Mesenchymal stem cell (in vitro differentiated cells and primary cell): ENCODE measurements around the gene IFIT5.
"Not testable (repeated sequence)": the region's sequence is repeated elsewhere in the genome, so short reads cannot be mapped to it uniquely, and the experiment has no call there.

Experiments
- DNase-seq: peaks from one replicate; pipeline ENCODE4 v3.0.0-alpha.2; 2013
- H2AFZ ChIP-seq: one replicate; pipeline ENCODE4 v1.6.1; 2013; ENCODE audit warnings: low read depth, mild to moderate bottlenecking, control low read depth, inconsistent platforms, low read length, moderate library complexity
- H2AK5ac ChIP-seq: 2 replicates; pipeline ENCODE4 v1.6.1; 2013; ENCODE audit warnings: low read length, moderate library complexity, mild to moderate bottlenecking, inconsistent platforms; ENCODE audit not compliant: severe bottlenecking
- H2BK120ac ChIP-seq: one replicate; pipeline ENCODE4 v1.6.1; 2013; ENCODE audit warnings: low read depth, mild to moderate bottlenecking, inconsistent platforms, low read length, moderate library complexity
- H2BK12ac ChIP-seq, 2 experiments: one replicate each; pipeline ENCODE4 v1.6.1; 2013; ENCODE audit warnings: inconsistent platforms in 2 of 2, low read length in 2 of 2, mild to moderate bottlenecking in 2 of 2, moderate library complexity in 2 of 2, control low read depth in 1 of 2
- H2BK15ac ChIP-seq: one replicate; pipeline ENCODE4 v1.6.1; 2013; ENCODE audit warnings: mild to moderate bottlenecking, low read depth, inconsistent platforms; ENCODE audit not compliant: poor library complexity, severe bottlenecking
- H2BK5ac ChIP-seq: 2 replicates; pipeline ENCODE4 v1.6.1; 2013; ENCODE audit warnings: low read depth, mild to moderate bottlenecking, low read length, control low read depth, inconsistent platforms; ENCODE audit not compliant: poor library complexity, severe bottlenecking
- H3K14ac ChIP-seq, 2 experiments: one replicate each; pipeline ENCODE4 v1.6.1; 2013; ENCODE audit warnings: inconsistent platforms in 2 of 2, low read length in 2 of 2, control low read depth in 1 of 2, mild to moderate bottlenecking in 1 of 2, moderate library complexity in 1 of 2
- H3K18ac ChIP-seq, 2 experiments: one replicate each; pipeline ENCODE4 v1.6.1; 2013; ENCODE audit warnings: inconsistent platforms in 2 of 2, low read length in 2 of 2, control low read depth in 1 of 2, low read depth in 1 of 2, mild to moderate bottlenecking in 1 of 2
- H3K23ac ChIP-seq, 2 experiments: one replicate each; pipeline ENCODE4 v1.6.1; 2013; ENCODE audit warnings: inconsistent platforms in 2 of 2, low read length in 2 of 2, mild to moderate bottlenecking in 2 of 2, moderate library complexity in 2 of 2, control low read depth in 1 of 2
- H3K27ac ChIP-seq: 2 replicates; pipeline ENCODE4 v1.5.1; 2013; ENCODE audit warnings: mild to moderate bottlenecking, moderate library complexity, low read length, control low read depth, inconsistent platforms; ENCODE audit not compliant: poor library complexity, severe bottlenecking
- H3K27me3 ChIP-seq, 2 experiments: 2 replicates each; pipeline versions ENCODE4 v1.6.1 to v1.7.0; 2013; ENCODE audit warnings: low read length in 2 of 2, mild to moderate bottlenecking in 2 of 2, moderate library complexity in 2 of 2, control low read depth in 1 of 2, inconsistent platforms in 1 of 2; ENCODE audit not compliant: control insufficient read depth in 1 of 2, insufficient read depth in 1 of 2
- H3K36me3 ChIP-seq, 2 experiments: 2 replicates each; pipeline versions ENCODE4 v1.6.1 to v1.7.0; 2013; ENCODE audit warnings: low read length in 2 of 2, control low read depth in 1 of 2, inconsistent platforms in 1 of 2, low read depth in 1 of 2, mild to moderate bottlenecking in 1 of 2; ENCODE audit not compliant: insufficient read depth in 2 of 2, control insufficient read depth in 1 of 2
- H3K4ac ChIP-seq, 2 experiments: one replicate each; pipeline ENCODE4 v1.6.1; 2013; ENCODE audit warnings: inconsistent platforms in 2 of 2, low read length in 2 of 2, mild to moderate bottlenecking in 2 of 2, moderate library complexity in 2 of 2, control low read depth in 1 of 2, low read depth in 1 of 2
- H3K4me1 ChIP-seq: 2 replicates; pipeline ENCODE4 v1.6.1; 2013; ENCODE audit warnings: low read depth, low read length, control low read depth; ENCODE audit not compliant: control insufficient read depth, insufficient read depth
- H3K4me2 ChIP-seq: 2 replicates; pipeline ENCODE4 v1.6.1; 2013; ENCODE audit warnings: low read length, mild to moderate bottlenecking, inconsistent platforms; ENCODE audit not compliant: poor library complexity, severe bottlenecking
- H3K4me3 ChIP-seq, 2 experiments: 2 replicates each; pipeline versions ENCODE4 v1.5.1 to v1.7.0; 2013; ENCODE audit warnings: low read length in 2 of 2, mild to moderate bottlenecking in 2 of 2, control low read depth in 1 of 2, low read depth in 1 of 2; ENCODE audit not compliant: insufficient read depth in 1 of 2
- H3K79me1 ChIP-seq: replicated peaks from 2 replicates; pipeline ENCODE4 v1.6.1; 2013; ENCODE audit warnings: mild to moderate bottlenecking, control low read depth, low read length, inconsistent platforms; ENCODE audit not compliant: poor library complexity, severe bottlenecking
- H3K9ac ChIP-seq: 2 replicates; pipeline ENCODE4 v1.7.0; 2013; ENCODE audit warnings: mild to moderate bottlenecking, low read length, moderate library complexity
- H3K9me3 ChIP-seq: 2 replicates; pipeline ENCODE4 v1.7.0; 2013; ENCODE audit warnings: mild to moderate bottlenecking, low read length; ENCODE audit not compliant: control insufficient read depth
- H4K8ac ChIP-seq: one replicate; pipeline ENCODE4 v1.6.1; 2013; ENCODE audit warnings: inconsistent platforms, mild to moderate bottlenecking, low read length, moderate library complexity
- H4K91ac ChIP-seq: one replicate; pipeline ENCODE4 v1.6.1; 2013; ENCODE audit warnings: mild to moderate bottlenecking, low read length, inconsistent platforms
- WGBS: methylation state at CpG from one replicate; pipeline ENCODE4 v1.1.7; 2013; ENCODE audit warnings: mixed read lengths; 5-methylcytosine and 5-hydroxymethylcytosine counted together

IFIT5 gene

DNA sequence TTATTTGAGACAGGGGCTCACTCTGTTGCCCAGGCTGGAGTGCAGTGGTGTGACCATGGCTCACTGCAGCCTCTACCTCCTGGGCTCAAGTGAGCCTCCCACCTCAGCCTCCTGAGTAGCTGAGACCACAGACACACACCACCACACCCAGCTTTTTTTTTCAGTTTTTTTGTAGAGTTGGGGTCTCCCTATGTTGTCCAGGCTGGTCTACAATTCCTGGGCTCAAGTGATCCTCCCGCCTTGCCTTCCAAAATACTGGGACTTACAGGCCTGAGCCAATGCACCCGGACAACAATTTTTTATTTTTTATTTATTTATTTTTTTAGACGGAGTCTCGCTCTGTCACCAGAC, 23.2 kb upstream of the IFIT5 start:
- not testable (repeated sequence) for H3K18ac ChIP-seq, H2BK12ac ChIP-seq, H3K27me3 ChIP-seq, H3K79me1 ChIP-seq, H4K91ac ChIP-seq, H3K9me3 ChIP-seq, H2BK120ac ChIP-seq, H4K8ac ChIP-seq, H3K9ac ChIP-seq, H2BK15ac ChIP-seq, H3K4me1 ChIP-seq, H3K27ac ChIP-seq, H3K36me3 ChIP-seq, H2BK5ac ChIP-seq, H3K4me3 ChIP-seq, H2AFZ ChIP-seq, DNase-seq, H3K4ac ChIP-seq, H2AK5ac ChIP-seq, H3K23ac ChIP-seq, H3K14ac ChIP-seq, H3K4me2 ChIP-seq
- WGBS = 100% methylated on average over 2 of the region's 4 CpGs

DNA sequence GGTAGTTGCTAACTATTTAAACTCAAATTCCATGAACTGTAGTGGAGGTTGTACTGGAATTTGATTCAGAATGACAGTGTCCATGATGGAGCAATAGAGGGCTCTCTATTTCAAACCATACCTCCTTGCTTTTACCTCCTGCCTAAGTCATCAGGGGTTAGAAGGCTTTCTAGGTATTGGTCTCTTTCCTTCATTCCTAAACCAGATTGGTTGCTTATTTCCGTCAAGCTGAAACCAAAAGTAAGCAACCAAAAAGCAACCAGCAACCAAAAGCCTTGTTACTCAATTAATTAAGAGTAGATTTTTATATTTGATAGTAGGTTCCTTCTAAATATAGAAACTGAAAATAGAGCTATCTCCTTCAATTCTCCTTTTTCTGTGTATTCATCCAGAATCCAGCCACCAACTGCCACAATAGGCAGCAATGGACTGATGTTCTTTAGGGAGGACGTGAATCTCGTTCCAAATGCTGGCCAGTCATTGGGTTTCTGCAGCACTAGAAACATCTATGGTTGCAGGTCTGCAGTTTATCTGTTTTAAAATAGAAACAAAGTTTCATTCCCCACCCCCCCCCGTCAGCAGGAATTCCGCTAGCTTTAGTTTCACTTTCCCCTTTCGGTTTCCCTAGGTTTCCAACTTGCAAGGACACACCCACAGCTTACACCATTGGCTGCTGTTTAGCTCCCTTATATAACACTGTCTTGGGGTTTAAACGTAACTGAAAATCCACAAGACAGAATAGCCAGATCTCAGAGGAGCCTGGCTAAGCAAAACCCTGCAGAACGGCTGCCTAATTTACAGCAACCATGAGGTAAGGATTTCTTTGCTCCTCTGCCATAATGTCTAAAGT, 22.2 kb upstream of the IFIT5 start, which contains the start of gene IFIT1:
TSS of gene IFIT1 (plus strand) at position 717 of the 850 bp plus-strand sequence. CDS start at position 807, 90 bp downstream.
- Histone ChIP-seq H3K9ac (peak within 1 kb of the TSS; percentile 94), H3K4me2 (peak within 1 kb of the TSS; percentile 60), H2BK12ac (no peak within 1 kb of the TSS), H3K27ac (peak within 1 kb of the TSS; percentile 93), H3K79me1 (peaks cover 3% of the 10 kb centered on the region), H2BK120ac (peak within 1 kb of the TSS; percentile 57), H3K9me3 (no peaks in the 10 kb centered on the region), H2BK15ac (peak within 1 kb of the TSS; percentile 20), H4K91ac (peak within 1 kb of the TSS; percentile 64), H2AK5ac (no peak within 1 kb of the TSS), H3K4ac (peak within 1 kb of the TSS in 1 of 2 experiments; percentile 47), H3K14ac (no peak within 1 kb of the TSS), H3K18ac (no peak within 1 kb of the TSS), H4K8ac (peak within 1 kb of the TSS; percentile 46), H3K23ac (no peak within 1 kb of the TSS), H2AFZ (no peak within 1 kb of the TSS), H3K36me3 (peaks cover 0 to 15% of the 10 kb centered on the region in 2 experiments), H3K4me3 (peak within 1 kb of the TSS; percentile 20 to 86), H3K27me3 (no peaks in the 10 kb centered on the region), H3K4me1 (peaks cover 4% of the 10 kb centered on the region), H2BK5ac (no peak within 1 kb of the TSS)
- DNase-seq = peak; percentile 95
- 9% methylated on average over 7 of the region's 8 CpGs for WGBS

DNA sequence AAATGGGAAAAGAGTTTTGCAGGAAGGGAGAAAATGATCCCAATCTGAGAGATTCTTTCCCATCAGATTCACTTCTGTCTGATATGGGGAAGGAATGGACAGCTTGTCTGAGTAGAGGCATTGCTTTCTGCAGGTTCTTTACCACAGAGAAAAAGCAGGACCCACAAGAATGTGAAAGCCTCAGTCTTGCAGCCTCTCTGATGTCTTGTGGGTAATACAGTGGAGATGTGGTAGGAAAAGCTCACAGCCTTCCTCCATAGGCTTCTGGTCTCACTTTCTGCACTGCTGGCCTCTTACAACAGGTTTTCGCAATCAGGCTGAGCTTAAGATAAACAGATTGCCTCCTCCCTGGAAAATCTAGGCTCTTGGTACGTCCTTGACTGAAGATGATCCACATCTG, 21.4 kb upstream of the IFIT5 start:
- Histone ChIP-seq H2BK12ac (no peak overlapping the region), H3K4me1 (peaks cover 4% of the 10 kb centered on the region), H2AFZ (no peak overlapping the region), H3K14ac (no peak overlapping the region), H4K8ac (no peak overlapping the region), H4K91ac (no peak overlapping the region), H3K23ac (no peak overlapping the region), H3K9me3 (no peaks in the 10 kb centered on the region), H3K36me3 (peaks cover 0 to 15% of the 10 kb centered on the region in 2 experiments), H3K27ac (peak overlapping the region; percentile 43), H2BK15ac (no peak overlapping the region), H3K27me3 (no peaks in the 10 kb centered on the region), H3K79me1 (peaks cover 3% of the 10 kb centered on the region), H3K4me3 (peak overlapping the region in 1 of 2 experiments; percentile 86), H3K4me2 (peak overlapping the region; percentile 33), H3K18ac (no peak overlapping the region), H2BK120ac (no peak overlapping the region), H3K9ac (peak overlapping the region; percentile 94), H2BK5ac (no peak overlapping the region), H2AK5ac (no peak overlapping the region), H3K4ac (no peak overlapping the region)
- peak; percentile 98 for DNase-seq
- WGBS = 9% methylated on average over 2 of the region's 2 CpGs

DNA sequence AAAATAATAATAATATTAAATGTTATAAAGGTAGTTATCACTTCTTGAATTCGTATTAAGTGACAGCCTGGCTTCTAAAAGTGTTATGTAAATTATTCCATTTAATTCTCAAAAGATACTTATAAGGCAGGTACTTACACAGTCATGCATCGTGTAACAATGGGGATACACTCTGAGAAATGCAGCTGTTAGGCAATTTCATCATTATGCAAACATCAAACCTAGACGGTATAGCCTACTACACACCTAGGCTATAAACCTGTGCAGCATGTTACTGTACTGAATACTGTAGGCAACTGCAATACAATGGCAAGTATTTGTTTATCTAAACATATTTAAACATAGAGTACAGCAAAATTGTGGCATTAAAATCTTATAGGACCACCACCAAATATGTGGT, 20.5 kb upstream of the IFIT5 start:
- Histone ChIP-seq H3K27me3 (no peaks in the 10 kb centered on the region), H3K9ac (peak overlapping the region; percentile 94), H3K14ac (no peak overlapping the region), H3K18ac (no peak overlapping the region), H2BK120ac (no peak overlapping the region), H4K91ac (no peak overlapping the region), H2BK5ac (no peak overlapping the region), H3K23ac (no peak overlapping the region), H2BK15ac (no peak overlapping the region), H3K4me1 (peaks cover 4% of the 10 kb centered on the region), H2BK12ac (no peak overlapping the region), H3K27ac (no peak overlapping the region), H4K8ac (no peak overlapping the region), H2AK5ac (no peak overlapping the region), H2AFZ (no peak overlapping the region), H3K36me3 (peaks cover 0 to 19% of the 10 kb centered on the region in 2 experiments), H3K4ac (no peak overlapping the region), H3K9me3 (no peaks in the 10 kb centered on the region), H3K4me3 (peak overlapping the region in 1 of 2 experiments; percentile 86), H3K79me1 (peaks cover 3% of the 10 kb centered on the region), H3K4me2 (no peak overlapping the region)
- no peak for DNase-seq
- 89% methylated on average over 1 of the region's 3 CpGs for WGBS
